GM12878 (cell line): Measurements from ENCODE around the gene VPS33B.

Experiments used
- ATF3 ChIP-seq: IDR thresholded peaks from 2 replicates; pipeline ENCODE4 v1.6.1; 2011; ENCODE audit warnings: low read depth, mild to moderate bottlenecking, low read length, moderate library complexity, borderline replicate concordance; ENCODE audit errors: extremely low read depth
- BCLAF1 ChIP-seq: fragments of 450-650 bp; IDR thresholded peaks from 2 replicates; pipeline ENCODE4 v1.6.1; 2017; ENCODE audit warnings: antibody characterized with exemption, mild to moderate bottlenecking, moderate library complexity
- CTCF ChIP-seq, 3 experiments: IDR thresholded peaks in 2 of 3; conservative IDR thresholded peaks in 1 of 3; 2 replicates each; pipeline ENCODE4 v1.5.1; 2011; ENCODE audit warnings: low read depth in 3 of 3, low read length in 3 of 3, mild to moderate bottlenecking in 3 of 3, control low read depth in 2 of 3, moderate library complexity in 2 of 3, inconsistent platforms in 1 of 3, mixed read lengths in 1 of 3; ENCODE audit not compliant: control insufficient read depth in 2 of 3, insufficient read depth in 1 of 3; ENCODE audit errors: extremely low read depth in 1 of 3
- EZH2 ChIP-seq: IDR thresholded peaks from 2 replicates; pipeline ENCODE4 v1.6.1; 2012; ENCODE audit warnings: low read depth, mild to moderate bottlenecking, control low read depth, inconsistent platforms, low read length, borderline replicate concordance; ENCODE audit not compliant: control insufficient read depth
- HCFC1 ChIP-seq: fragments of 150-350 bp; IDR thresholded peaks from 2 replicates; pipeline ENCODE4 v1.6.1; 2014; ENCODE audit warnings: low read length
- JUND ChIP-seq: IDR thresholded peaks from 2 replicates; pipeline ENCODE4 v1.6.1; 2012; ENCODE audit warnings: low read depth, mild to moderate bottlenecking, low read length, improper control_type of control experiment, moderate library complexity
- KDM1A ChIP-seq: fragments of 200-600 bp; sonication (generic); IDR thresholded peaks from 2 replicates; pipeline ENCODE4 v1.6.1; 2016; ENCODE audit warnings: borderline replicate concordance
- LARP7 ChIP-seq: fragments of 450-650 bp; IDR thresholded peaks from 2 replicates; pipeline ENCODE4 v1.6.1; 2017; ENCODE audit warnings: mild to moderate bottlenecking
- ZNF274 ChIP-seq: IDR thresholded peaks from one replicate; pipeline ENCODE4 v1.8.0; 2011; ENCODE audit not compliant: insufficient read length, insufficient read depth

- TF ChIP-seq CTCF (IDR thresholded peaks at IDR 0.05 in 2 of 3, conservative IDR thresholded peaks at IDR 0.05 in 1 of 3; ENCODE audit: control insufficient read depth in 2 of 3, extremely low read depth in 1 of 3, insufficient read depth in 1 of 3, low read depth in 3 of 3, low read length in 3 of 3) = no peak
- no peak for TF ChIP-seq KDM1A
- TF ChIP-seq ATF3 = no peak
- no peak for TF ChIP-seq LARP7
- no peak for TF ChIP-seq JUND
- no peak for TF ChIP-seq ZNF274
- TF ChIP-seq BCLAF1 = no peak
- no peak for TF ChIP-seq EZH2
- no peak for TF ChIP-seq HCFC1
These were observed 46.0 kb upstream of the VPS33B start for GRCh38 chr15:91068436-91068835.
